NCI-H510A (cell line): ENCODE results near the gene AGAP1.
A peak's percentile ranks its signal among the peaks of the same experiment; 100 is the strongest.

Experiments
- DNase-seq: peaks from one replicate; lab custom pipeline; 2025; lab: John Stamatoyannopoulos, UW

Gene AGAP1

GRCh38 chr2:235493775-235494715 lies at the start of gene AGAP1:
Gene AGAP1, plus strand, starts transcription at chr2:235494043.
- peak; percentile 79 for DNase-seq

GRCh38 chr2:235444101-235444597 lies 49.7 kb upstream of the AGAP1 start:
- DNase-seq = no peak

- no peak for DNase-seq
These were observed 48.7 kb upstream of the AGAP1 start for GRCh38 chr2:235445116-235445515.

- DNase-seq = no peak
These were observed 47.8 kb upstream of the AGAP1 start for GRCh38 chr2:235446082-235446481.

GRCh38 chr2:235447210-235447609 lies 46.6 kb upstream of the AGAP1 start:
- DNase-seq = no peak

GRCh38 chr2:235449568-235449967 lies 44.3 kb upstream of the AGAP1 start:
- DNase-seq = peak; percentile 40

GRCh38 chr2:235453605-235454151 lies 40.2 kb upstream of the AGAP1 start:
- DNase-seq = no peak

- DNase-seq = no peak
These were observed 35.0 kb upstream of the AGAP1 start for GRCh38 chr2:235458839-235459273.

- DNase-seq = no peak
These were observed 33.2 kb upstream of the AGAP1 start for GRCh38 chr2:235460548-235461047.

- DNase-seq = no peak
These were observed 32.0 kb upstream of the AGAP1 start for GRCh38 chr2:235461763-235462414.

- DNase-seq = no peak
These were observed 31.4 kb upstream of the AGAP1 start for GRCh38 chr2:235462415-235462790.

- DNase-seq = no peak
These were observed 29.9 kb upstream of the AGAP1 start for GRCh38 chr2:235463893-235464292.

- no peak for DNase-seq
These were observed 26.3 kb upstream of the AGAP1 start for GRCh38 chr2:235467588-235467987.

GRCh38 chr2:235468978-235469655 lies 24.7 kb upstream of the AGAP1 start:
- peak; percentile 21 for DNase-seq

GRCh38 chr2:235471186-235471747 lies 22.6 kb upstream of the AGAP1 start:
- no peak for DNase-seq

- no peak for DNase-seq
These were observed 21.4 kb upstream of the AGAP1 start for GRCh38 chr2:235472443-235472842.

- no peak for DNase-seq
These were observed 15.2 kb upstream of the AGAP1 start for GRCh38 chr2:235478609-235479008.

- DNase-seq = no peak
These were observed 14.2 kb upstream of the AGAP1 start for GRCh38 chr2:235479604-235480003.

- DNase-seq = no peak
These were observed 13.2 kb upstream of the AGAP1 start for GRCh38 chr2:235480614-235481013.

GRCh38 chr2:235483313-235483712 lies 10.5 kb upstream of the AGAP1 start:
- DNase-seq = no peak

- DNase-seq = no peak
These were observed 8.5 kb upstream of the AGAP1 start for GRCh38 chr2:235485362-235485761.

GRCh38 chr2:235486729-235487128 lies 7.1 kb upstream of the AGAP1 start:
- DNase-seq = no peak
